NK-92 (cell line): ENCODE measurements around the gene OR10A3.

Experiments
- DNase-seq: peaks from one replicate; lab custom pipeline; 2025; ENCODE audit not compliant: unreplicated experiment; lab: John Stamatoyannopoulos, UW

OR10A3 gene

DNA sequence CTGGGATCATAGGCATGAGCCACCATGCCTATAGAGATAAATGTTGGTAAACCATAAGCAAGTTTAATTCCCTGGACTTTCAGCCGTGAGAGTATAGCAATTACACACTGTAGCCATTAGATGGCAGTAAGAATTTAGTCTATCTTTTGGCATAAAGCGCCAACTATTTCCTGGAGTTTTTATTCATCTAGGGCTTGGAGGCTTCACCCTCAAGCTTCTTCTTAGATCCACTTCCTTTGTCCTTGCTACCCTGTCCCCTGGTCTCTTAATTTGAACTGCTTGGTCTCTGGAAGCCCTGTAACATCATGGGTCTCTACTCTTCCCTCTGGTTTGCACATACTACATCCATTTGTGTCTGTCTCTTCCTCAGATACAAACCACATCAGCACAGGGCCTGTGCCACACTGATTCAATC is 48.7 kb downstream of the OR10A3 start:
- no peak for DNase-seq

DNA sequence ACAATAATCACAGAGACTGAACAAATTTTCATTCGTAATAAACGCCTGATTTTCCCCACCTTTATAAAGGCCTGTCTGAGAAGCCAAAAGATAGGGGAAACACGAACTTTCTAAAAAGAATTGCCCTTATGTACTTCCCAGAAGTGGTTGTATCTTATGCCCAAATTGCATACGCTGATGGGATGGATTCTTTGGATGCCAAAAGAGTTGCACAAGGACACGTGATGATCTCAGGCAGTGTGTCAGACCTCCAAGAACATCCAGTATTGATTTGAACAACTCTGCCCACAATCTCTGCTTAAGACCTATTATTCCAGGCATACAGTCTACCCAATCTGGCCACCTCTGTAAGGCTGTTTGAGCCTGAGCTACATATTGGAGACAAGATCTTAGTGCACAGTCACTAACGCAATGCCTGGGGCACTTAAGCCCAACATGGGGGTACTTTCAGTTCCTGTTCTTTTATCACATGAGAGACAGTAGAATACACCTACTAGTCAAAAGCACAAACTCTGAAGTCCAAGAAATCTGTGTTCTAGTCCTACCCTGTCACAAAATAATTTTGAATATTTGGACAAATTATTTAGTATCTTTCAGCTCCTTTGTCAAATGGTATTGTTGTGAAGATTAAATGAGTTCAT is 49.3 kb downstream of the OR10A3 start:
- no peak for DNase-seq

DNA sequence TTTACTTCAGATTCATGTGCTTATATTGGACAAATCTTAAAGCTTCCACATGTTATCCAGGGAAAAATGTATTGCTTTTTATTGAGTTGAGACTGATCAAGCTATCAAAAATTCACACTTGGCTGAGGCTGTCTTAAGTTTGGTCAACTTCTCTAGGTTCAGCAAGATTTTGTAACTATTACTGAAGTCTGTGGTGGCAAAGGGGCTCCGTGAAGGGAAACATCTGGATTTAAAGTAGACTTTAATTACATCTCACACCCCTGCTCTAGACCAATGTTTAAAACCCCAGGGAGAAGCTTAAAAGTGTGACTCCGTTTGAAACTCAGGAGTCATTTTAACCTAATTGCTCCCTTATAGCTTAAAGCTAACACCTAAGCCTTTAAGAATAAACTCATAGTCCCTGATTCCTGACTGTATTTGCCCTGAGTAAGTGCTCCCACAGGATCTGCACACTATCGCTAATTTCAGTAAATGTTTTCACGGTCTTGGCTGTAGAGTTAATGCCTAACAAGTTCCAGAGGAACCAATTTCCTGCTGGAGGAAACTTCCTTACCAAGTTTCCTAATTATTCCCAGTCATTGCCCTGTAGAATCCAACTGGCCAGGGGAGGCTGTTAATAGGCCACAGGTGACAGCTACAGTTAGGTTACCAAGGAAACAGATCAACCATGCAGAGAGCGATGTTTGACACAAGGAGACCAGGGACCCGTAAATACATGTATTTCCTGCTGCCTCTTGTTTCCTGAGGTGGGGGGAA is 50.9 kb downstream of the OR10A3 start:
- DNase-seq = no peak

DNA sequence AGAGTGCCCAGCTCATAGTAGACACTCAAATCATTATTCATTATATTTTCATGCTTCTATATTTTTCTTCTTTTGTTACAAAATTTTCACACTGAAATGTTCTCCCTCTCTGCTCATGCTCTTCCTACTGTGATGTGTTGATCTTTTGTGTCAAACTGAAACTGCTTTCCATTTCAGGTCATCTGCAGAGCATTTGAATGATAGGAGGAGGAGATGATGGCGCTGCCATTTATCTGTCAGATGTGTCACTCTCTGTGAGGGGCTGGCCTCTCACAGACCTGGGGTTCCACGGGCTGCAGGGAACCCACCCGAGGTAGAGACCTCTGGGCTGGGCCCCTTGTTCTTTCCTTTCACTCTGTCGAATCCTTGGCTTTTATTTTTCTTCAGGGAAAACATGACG is 51.5 kb downstream of the OR10A3 start:
- no peak for DNase-seq
